K562 (cell line): ENCODE results near the gene HEXIM1. TPM values are rescaled to one million over a fixed set of nuclear protein-coding genes. Genes with fewer than 3 reads are reported as not detected.

Source experiments
- ATAC-seq: fragments of 200-7000 bp; cut with Tn5 transposase; 3 replicates; pipeline ENCODE4 v1.9.1; 2020; ENCODE audit warnings: moderate library complexity
- BruUV-seq: library from RNA; stranded (reverse); fragments of 400-500 nt; replicated peaks from 2 replicates; lab custom pipeline; 2021; lab: Mats Ljungman, UMichigan
- CTCF ChIA-PET: fragments of 300-600 bp; formaldehyde crosslinking; extraction: SDS; loops from one replicate; lab custom pipeline; 2021; ENCODE audit warnings: low intra/inter-chr PET ratio; lab: Yijun Ruan, JAX
- POLR2A ChIA-PET: fragments of 300-600, 350-650 bp; sonication (Branson Sonifier 250); formaldehyde crosslinking; extraction: SDS; loops from one replicate; lab custom pipeline; 2021; ENCODE audit warnings: antibody characterized with exemption, inconsistent platforms; lab: Yijun Ruan, JAX
- DNase-seq, 4 experiments: peaks; one replicate each; pipeline versions ENCODE4 v3.0.0 to v3.0.0-alpha.2; 2011 to 2018; ENCODE audit warnings: low spot score in 3 of 4, mixed read lengths in 3 of 4; ENCODE audit errors: extremely low read depth in 1 of 4
- FAIRE-seq: peaks from 2 replicates; lab custom pipeline; 2011; peaks lifted over from hg19 to GRCh38; lab: Jason Lieb, UNC
- H2AFZ ChIP-seq: 2 replicates; pipeline ENCODE4 v1.6.0; 2011; ENCODE audit warnings: low read depth, low read length, control low read depth, inconsistent platforms
- H3K27ac ChIP-seq: fragments of 200-600 bp; 3 replicates; pipeline ENCODE4 v1.8.0; 2011; ENCODE audit warnings: low read depth, mild to moderate bottlenecking, control low read depth, inconsistent platforms, low read length, moderate library complexity, mixed read lengths; ENCODE audit errors: extremely low read depth
- H3K27me3 ChIP-seq, 2 experiments: fragments of 300-600 bp in 1 of 2; 2 replicates in 1 of 2; 3 replicates in 1 of 2; pipeline versions ENCODE4 v1.6.0 to v1.8.0; 2011; ENCODE audit warnings: inconsistent platforms in 2 of 2, low read length in 2 of 2, mild to moderate bottlenecking in 1 of 2, mixed read lengths in 1 of 2, moderate library complexity in 1 of 2; ENCODE audit not compliant: control insufficient read depth in 2 of 2, insufficient read depth in 2 of 2
- H3K36me3 ChIP-seq: fragments of 300-600 bp; 3 replicates; pipeline ENCODE4 v1.8.0; 2011; ENCODE audit warnings: mild to moderate bottlenecking, low read length, inconsistent platforms; ENCODE audit not compliant: control insufficient read depth, insufficient read depth
- H3K4me1 ChIP-seq, 2 experiments: fragments of 200-600 bp in 1 of 2; replicated peaks in 1 of 2; 2 replicates in 1 of 2; 3 replicates in 1 of 2; pipeline versions ENCODE4 v1.5.1 to v1.8.0; 2011; ENCODE audit warnings: inconsistent platforms in 2 of 2, low read length in 2 of 2, mild to moderate bottlenecking in 1 of 2, mixed read lengths in 1 of 2, moderate library complexity in 1 of 2; ENCODE audit not compliant: control insufficient read depth in 2 of 2, insufficient read depth in 2 of 2
- H3K4me2 ChIP-seq: 2 replicates; pipeline ENCODE4 v1.6.1; 2011; ENCODE audit warnings: low read length, control low read depth, inconsistent platforms, mixed read lengths; ENCODE audit not compliant: insufficient read depth
- H3K4me3 ChIP-seq: fragments of 200-600 bp; sonication (generic), shearing (Covaris generic); 2 replicates; pipeline ENCODE4 v1.5.1; 2016; ENCODE audit warnings: control low read depth, inconsistent platforms
- H3K79me2 ChIP-seq: fragments of 200-600 bp; 3 replicates; pipeline ENCODE4 v1.8.0; 2011; ENCODE audit warnings: low read length, inconsistent platforms; ENCODE audit not compliant: control insufficient read depth, insufficient read depth
- H3K9ac ChIP-seq, 2 experiments: 2 replicates each; pipeline versions ENCODE4 v1.6.0 to v1.6.1; 2011; ENCODE audit warnings: low read depth in 2 of 2, low read length in 2 of 2, control low read depth in 1 of 2, inconsistent platforms in 1 of 2, mild to moderate bottlenecking in 1 of 2, mixed read lengths in 1 of 2; ENCODE audit not compliant: insufficient read depth in 1 of 2
- H3K9me1 ChIP-seq: one replicate; pipeline ENCODE4 v1.6.0; 2011; ENCODE audit warnings: inconsistent platforms, mild to moderate bottlenecking, low read length, moderate library complexity; ENCODE audit not compliant: control insufficient read depth, insufficient read depth
- H3K9me3 ChIP-seq: replicated peaks from 2 replicates; pipeline ENCODE4 v1.5.1; 2011; ENCODE audit warnings: low read depth, low read length, inconsistent platforms; ENCODE audit not compliant: control insufficient read depth, insufficient read depth
- H4K20me1 ChIP-seq: replicated peaks from 2 replicates; pipeline ENCODE4 v1.6.1; 2011; ENCODE audit warnings: low read length, inconsistent platforms, mixed read lengths; ENCODE audit not compliant: control insufficient read depth, insufficient read depth
- ATF2 ChIP-seq: sonication (generic); formaldehyde crosslinking; IDR thresholded peaks from 2 replicates; pipeline ENCODE4 v1.8.1; 2022; ENCODE audit warnings: missing genetic modification reagents
- CREB3 ChIP-seq: fragments of 450-650 bp; conservative IDR thresholded peaks from 2 replicates; pipeline ENCODE4 v1.6.1; 2016; ENCODE audit warnings: missing genetic modification characterization, low read depth, mild to moderate bottlenecking, missing compliant biosample characterization, moderate library complexity
- ELK1 ChIP-seq: sonication (generic); formaldehyde crosslinking; IDR thresholded peaks from 2 replicates; pipeline ENCODE4 v1.8.1; 2022; ENCODE audit warnings: missing genetic modification reagents
- HMGN3 ChIP-seq: IDR thresholded peaks from 2 replicates; pipeline ENCODE4 v1.6.1; 2011; ENCODE audit warnings: borderline replicate concordance, low read depth, mild to moderate bottlenecking, mixed read lengths, low read length; ENCODE audit not compliant: insufficient read length; ENCODE audit errors: extremely low read depth
- MECOM ChIP-seq: fragments of 250-450 bp; sonication (Bioruptor Pico); IDR thresholded peaks from 2 replicates; pipeline ENCODE4 v1.8.0; 2022; ENCODE audit warnings: inconsistent platforms
- MNT ChIP-seq, 2 experiments: fragments of 450-650 bp; conservative IDR thresholded peaks; 2 replicates each; pipeline ENCODE4 v1.6.1; 2017; ENCODE audit warnings: mild to moderate bottlenecking in 2 of 2, moderate library complexity in 2 of 2
- POLR2G ChIP-seq: fragments of 200-400 bp; formaldehyde crosslinking; IDR thresholded peaks from 2 replicates; pipeline ENCODE4 v1.6.1; 2017; ENCODE audit warnings: low read depth, mild to moderate bottlenecking, antibody characterized with exemption, low read length, moderate library complexity
- PRPF4 ChIP-seq: fragments of 200-400 bp; formaldehyde crosslinking; IDR thresholded peaks from one replicate; pipeline ENCODE4 v1.6.1; 2017; ENCODE audit warnings: low read length, low read depth, mild to moderate bottlenecking; ENCODE audit not compliant: insufficient read depth, poor library complexity, severe bottlenecking
- ZNF274 ChIP-seq: IDR thresholded peaks from 2 replicates; pipeline ENCODE4 v1.6.1; 2011; ENCODE audit warnings: low read depth, mild to moderate bottlenecking, low read length, moderate library complexity, borderline replicate concordance
- WGBS: fragments of 100-300 bp; shearing (Covaris generic); methylation state at CpG from one replicate; pipeline ENCODE4 v1.1.6; 2016; ENCODE audit warnings: low coverage, mixed read lengths; ENCODE audit not compliant: insufficient coverage; ENCODE audit errors: missing lambda C conversion rate; 5-methylcytosine and 5-hydroxymethylcytosine counted together
- in situ Hi-C: fragments of 300-500 bp; cut with MboI; formaldehyde crosslinking; loops from 4 replicates; pipeline ENCODE4 v1.15.0; 2018; ENCODE audit warnings: inconsistent platforms, mixed read lengths
- intact Hi-C: fragments of 100-400 bp; cut with micrococcal nuclease; formaldehyde crosslinking; loops from 2 replicates; pipeline ENCODE4 v1.14.2; 2022
- polyA plus RNA-seq, 8 experiments: library from polyadenylated mRNA; depleted of rRNA in 4 of 8; stranded (reverse) in 5 of 8; unstranded in 3 of 8; fragments of >200 nt; fragmentation: Nextera tagmentation in 2 of 8; fragmentation: Illumina TruSeq in 1 of 8; extraction: Ambion mirVana in 2 of 8; extraction: Trizol in 1 of 8; gene quantifications; 2 replicates each; pipeline versions ENCODE4 v1.2.1 to v1.2.3, GENCODE V29; 2011 to 2014; ENCODE audit warnings: inconsistent platforms in 1 of 8, missing spikeins in 1 of 8
- total RNA-seq, 7 experiments: library from RNA; depleted of rRNA in 6 of 7; stranded (reverse); fragments of >200 nt in 6 of 7; fragmentation: Illumina TruSeq in 2 of 7; extraction: Trizol in 2 of 7; gene quantifications; 2 replicates each; pipeline versions ENCODE4 v1.2.1 to v1.2.3, GENCODE V29; 2011 to 2021; ENCODE audit warnings: low replicate concordance in 1 of 7

HEXIM1 gene
- total and polyA plus RNA-seq, 9 of the 15 experiments (the other 6 are each of a cell fraction or from before 2014, with no cell fraction given): 1.4 to 28.3 (median 9.1) TPM

GRCh38 chr17:45149669-45150664, 1.7 kb downstream of the HEXIM1 start (continued):
- TF ChIP-seq PRPF4: peak; percentile 34
- no peak for TF ChIP-seq ATF2 (CRISPR knock-in tag)
- peak; percentile 81 for TF ChIP-seq POLR2G

GRCh38 chr17:45150911-45151809, 2.9 kb downstream of the HEXIM1 start:
- ChIA-PET CTCF (interaction anchor here (1.0 to 3.8 kb wide), 5 partner anchors 10 to 47 kb away, joined by 3 to 29 read pairs (median 4); partner anchors contain the start of genes ACBD4 and PLCD3), POLR2A (interaction anchor here (0.5 to 10.1 kb wide), 30 partner anchors 10 to 1818 kb away, joined by 3 to 497 read pairs (median 5); partner anchors contain the start of genes ACBD4, DCAKD and HEXIM2)
- peaks cover 3% of the 10 kb centered on the region; the same call in 1 of the 3 replicates for H3K36me3 ChIP-seq
- peak overlapping the region; percentile 95 for H3K4me2 ChIP-seq
- H3K4me1 ChIP-seq: peaks cover 22 to 26% of the 10 kb centered on the region in 2 experiments
- peaks cover 48% of the 10 kb centered on the region for H3K79me2 ChIP-seq
- H3K9me3 ChIP-seq: no peaks in the 10 kb centered on the region
- intact Hi-C loops: no loop called here
- FAIRE-seq (no peak), ATAC-seq (no peak), DNase-seq (no peak)
- peak overlapping the region; percentile 86 for H3K27ac ChIP-seq
- H3K4me3 ChIP-seq: peak overlapping the region; percentile 69
- H2AFZ ChIP-seq: no peak overlapping the region
- H4K20me1 ChIP-seq: peaks cover 5% of the 10 kb centered on the region; the same call in 1 of the 2 replicates
- in situ Hi-C loops: no loop called here
- H3K9me1 ChIP-seq: no peaks in the 10 kb centered on the region
- 3% methylated on average over 8 of the region's 8 CpGs for WGBS
- no peaks in the 10 kb centered on the region for H3K27me3 ChIP-seq
- peak overlapping the region; percentile 32 to 79 for H3K9ac ChIP-seq
- no TSS peak for BruUV-seq
- TF ChIP-seq MNT (conservative IDR thresholded peaks at IDR 0.05): 0 out of 4 replicates have a peak, but pooled peaks of 1 of the 2 experiments have one; percentile 14
- TF ChIP-seq CREB3 (tag): no peak
- TF ChIP-seq ZNF274: no peak
- TF ChIP-seq HMGN3: no peak
- no peak for TF ChIP-seq ELK1 (CRISPR knock-in tag)
- no peak for TF ChIP-seq MECOM
